Subcutaneous adipose tissue (tissue), 4 donors: Measurements from ENCODE around the gene SLC11A1. TPM values are rescaled to one million over a fixed set of nuclear protein-coding genes. Genes with fewer than 3 reads are reported as not detected.

Source experiments
- CTCF ChIP-seq: fragments of 450-650 bp; IDR thresholded peaks from one replicate; pipeline ENCODE4 v1.5.1; 2016; ENCODE audit warnings: low read depth, mild to moderate bottlenecking, control low read depth, antibody characterized with exemption, moderate library complexity
- total RNA-seq, 4 donors: library from RNA; depleted of rRNA; stranded (reverse); fragments of >200 nt; gene quantifications; one replicate each; pipeline ENCODE4 v1.1.0, GENCODE V29; 2016

SLC11A1 gene
- total RNA-seq, 4 donors from 2014 or later: 50.5 to 103 (median 65.4) TPM

GRCh38 chr2:218434456-218434855 lies 52.4 kb downstream of the SLC11A1 start:
- TF ChIP-seq CTCF: no peak

- TF ChIP-seq CTCF: no peak
Observed at GRCh38 chr2:218435003-218435982, 53.2 kb downstream of the SLC11A1 start.

- no peak for TF ChIP-seq CTCF
Observed at GRCh38 chr2:218436992-218437391, 54.9 kb downstream of the SLC11A1 start.

GRCh38 chr2:218437969-218438368 lies 55.9 kb downstream of the SLC11A1 start:
- no peak for TF ChIP-seq CTCF

- TF ChIP-seq CTCF: no peak
Observed at GRCh38 chr2:218438596-218438995, 56.5 kb downstream of the SLC11A1 start.

- TF ChIP-seq CTCF: no peak
Observed at GRCh38 chr2:218444692-218445357, 62.8 kb downstream of the SLC11A1 start.

- TF ChIP-seq CTCF: no peak
Observed at GRCh38 chr2:218445602-218446001, 63.5 kb downstream of the SLC11A1 start.
